Measurements from ENCODE around the gene SLA2. TPM values are rescaled to one million over a fixed set of nuclear protein-coding genes. Genes with fewer than 3 reads are reported as not detected.
"Not testable (repeated sequence)": the region's sequence is repeated elsewhere in the genome, so short reads cannot be mapped to it uniquely, and the experiment has no call there.

Gene SLA2
- total RNA-seq, 1 donor from 2014 or later, result 2.0 TPM

- DNase-seq (ENCODE audit: low spot score), result no peak
Observed at GRCh38 chr20:36645353-36645752, 643 bp downstream of the SLA2 start.

GRCh38 chr20:36644706-36645095 is 1.3 kb downstream of the SLA2 start:
- no peak for DNase-seq (ENCODE audit: low spot score)

- no peak for DNase-seq (ENCODE audit: low spot score)
Observed at GRCh38 chr20:36644032-36644705, 1.8 kb downstream of the SLA2 start.

GRCh38 chr20:36642136-36642535 is 3.9 kb downstream of the SLA2 start:
- no peak for DNase-seq (ENCODE audit: low spot score)

- no peak for DNase-seq (ENCODE audit: low spot score)
Observed at GRCh38 chr20:36641506-36641843, 4.5 kb downstream of the SLA2 start.

GRCh38 chr20:36638876-36639400 is 7.1 kb downstream of the SLA2 start:
- not testable (repeated sequence) for DNase-seq (ENCODE audit: low spot score)

- no peak for DNase-seq (ENCODE audit: low spot score)
Observed at GRCh38 chr20:36634342-36634741, 11.7 kb downstream of the SLA2 start.

- DNase-seq (ENCODE audit: low spot score), result no peak
Observed at GRCh38 chr20:36633285-36633772, 12.7 kb downstream of the SLA2 start.

- DNase-seq (ENCODE audit: low spot score), result no peak
Observed at GRCh38 chr20:36632487-36633284, 13.3 kb downstream of the SLA2 start.

- no peak for DNase-seq (ENCODE audit: low spot score)
Observed at GRCh38 chr20:36632147-36632486, 13.9 kb downstream of the SLA2 start.

- DNase-seq (ENCODE audit: low spot score), result no peak
Observed at GRCh38 chr20:36631646-36632045, 14.3 kb downstream of the SLA2 start.

- DNase-seq (ENCODE audit: low spot score), result no peak
Observed at GRCh38 chr20:36629719-36630681, 16.0 kb downstream of the SLA2 start.

GRCh38 chr20:36628076-36628475 is 17.9 kb downstream of the SLA2 start:
- no peak for DNase-seq (ENCODE audit: low spot score)

GRCh38 chr20:36624944-36625324 is 21.1 kb downstream of the SLA2 start:
- DNase-seq (ENCODE audit: low spot score), result no peak

- peak; percentile 70 for DNase-seq (ENCODE audit: low spot score)
Observed at GRCh38 chr20:36624068-36624943, 21.7 kb downstream of the SLA2 start.

GRCh38 chr20:36623444-36623843 is 22.6 kb downstream of the SLA2 start:
- DNase-seq (ENCODE audit: low spot score), result no peak

- no peak for DNase-seq (ENCODE audit: low spot score)
Observed at GRCh38 chr20:36620917-36621316, 25.1 kb downstream of the SLA2 start.

- peak; percentile 15 for DNase-seq (ENCODE audit: low spot score)
Observed at GRCh38 chr20:36614781-36615557, 31.0 kb downstream of the SLA2 start.

GRCh38 chr20:36613974-36614373 is 32.0 kb downstream of the SLA2 start:
- peak; percentile 75 for DNase-seq (ENCODE audit: low spot score)

GRCh38 chr20:36611625-36612024 is 34.4 kb downstream of the SLA2 start:
- DNase-seq (ENCODE audit: low spot score), result no peak

Measured in mucosa of gallbladder (tissue), 1 donor.